Measurements from ENCODE around the gene CCNYL1. TPM values are rescaled to one million over a fixed set of nuclear protein-coding genes. Genes with fewer than 3 reads are reported as not detected.
A peak's percentile ranks its signal among the peaks of the same experiment; 100 is the strongest.
"Not testable (repeated sequence)": the region's sequence is repeated elsewhere in the genome, so short reads cannot be mapped to it uniquely, and the experiment has no call there.

The CCNYL1 gene
- total RNA-seq, 4 donors from 2014 or later = 30.0 to 99.5 (median 31.7) TPM

GRCh38 chr2:207711750-207712530, 500 bp downstream of the CCNYL1 start:
- no peaks in the 10 kb centered on the region for H3K27me3 ChIP-seq
- no peaks in the 10 kb centered on the region for H3K9me3 ChIP-seq
- peak; percentile 35 for TF ChIP-seq POLR2A (IDR thresholded peaks at IDR 0.05)
- no peak for TF ChIP-seq EP300 (IDR thresholded peaks at IDR 0.05; ENCODE audit: low read depth)
- peak; percentile 45 to 66 (median 65) for TF ChIP-seq POLR2AphosphoS5 (IDR thresholded peaks at IDR 0.05)
- TF ChIP-seq CTCF (IDR thresholded peaks at IDR 0.05) = no peak
- DNase-seq = peak; percentile 70
- no peaks in the 10 kb centered on the region for H3K36me3 ChIP-seq
- in situ Hi-C loops (cut with MboI; ENCODE audit: low pct_ligation_motif_present in 1 of 4, low pct_unique_long_range_greater_than_20kb in 1 of 4, low sequenced_read_pairs in 3 of 4) = loop anchor here in 1 of 4 donors (25.0 kb wide), 1 partner anchor 175 kb away; the partner anchor contains the start of gene CREB1
- H3K4me3 ChIP-seq = peak overlapping the region; percentile 78 to 91 (median 86)
- intact Hi-C loops (cut with DNase I; ENCODE audit: low total_unique reads) = loop anchor here (5.0 kb wide), 1 partner anchor 85 kb away; the partner anchor contains the start of gene METTL21A
- H3K27ac ChIP-seq = peak overlapping the region; percentile 94 to 98 (median 97)
- peaks cover 6 to 22% (median 13%) of the 10 kb centered on the region in 4 donors for H3K4me1 ChIP-seq
- WGBS, 2 donors (ENCODE audit: low coverage in 1 of 2) = 1% methylated on average over 14 to 45 of the region's 67 CpGs

DNA sequence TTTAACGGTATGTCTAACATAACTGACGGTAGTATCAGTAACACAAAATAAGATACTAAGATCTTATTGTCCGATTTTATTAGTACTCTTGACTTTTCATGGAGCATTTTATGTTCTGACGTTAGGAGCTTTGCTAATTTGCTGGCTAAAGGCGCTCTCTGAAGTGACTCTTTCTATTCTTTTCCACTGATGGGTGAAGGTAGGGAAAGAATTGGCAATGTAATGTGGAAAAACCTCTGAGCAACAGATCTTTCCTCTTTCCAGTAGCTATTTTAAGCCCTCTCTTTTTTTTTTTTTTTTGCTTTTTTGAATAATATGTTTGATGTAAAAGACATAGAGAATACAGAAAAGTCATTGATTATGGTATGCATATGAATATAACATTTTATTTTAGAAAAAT, 4.6 kb downstream of the CCNYL1 start:
- 96 to 98% methylated on average over 5 of the region's 5 CpGs for WGBS, 2 donors (ENCODE audit: low coverage in 1 of 2)
- Histone ChIP-seq H3K4me1 (peaks cover 6 to 13% (median 10%) of the 10 kb centered on the region in 4 donors), H3K4me3 (no peak overlapping the region), H3K27ac (no peak overlapping the region), H3K36me3 (no peaks in the 10 kb centered on the region), H3K9me3 (no peaks in the 10 kb centered on the region), H3K27me3 (no peaks in the 10 kb centered on the region)
- intact Hi-C loops (cut with DNase I; ENCODE audit: low total_unique reads) (no loop called here), in situ Hi-C loops (cut with MboI; ENCODE audit: low pct_ligation_motif_present in 1 of 4, low pct_unique_long_range_greater_than_20kb in 1 of 4, low sequenced_read_pairs in 3 of 4) (loop anchor here in 1 of 4 donors (25.0 kb wide), 1 partner anchor 179 kb away; the partner anchor contains the start of gene CREB1)
- no peak for DNase-seq
- TF ChIP-seq POLR2AphosphoS5 (IDR thresholded peaks at IDR 0.05) (no peak), POLR2A (IDR thresholded peaks at IDR 0.05) (no peak), CTCF (IDR thresholded peaks at IDR 0.05) (no peak), EP300 (IDR thresholded peaks at IDR 0.05; ENCODE audit: low read depth) (no peak)

GRCh38 chr2:207718521-207718920, 7.1 kb downstream of the CCNYL1 start:
- intact Hi-C loops (cut with DNase I; ENCODE audit: low total_unique reads) (no loop called here), in situ Hi-C loops (cut with MboI; ENCODE audit: low pct_ligation_motif_present in 1 of 4, low pct_unique_long_range_greater_than_20kb in 1 of 4, low sequenced_read_pairs in 3 of 4) (loop anchor here in 1 of 4 donors (25.0 kb wide), 1 partner anchor 181 kb away; the partner anchor contains the start of gene CREB1)
- H3K4me3 ChIP-seq = no peak overlapping the region
- DNase-seq = no peak
- no peak for TF ChIP-seq EP300 (IDR thresholded peaks at IDR 0.05; ENCODE audit: low read depth)
- TF ChIP-seq POLR2A (IDR thresholded peaks at IDR 0.05) = no peak
- TF ChIP-seq CTCF (IDR thresholded peaks at IDR 0.05) = no peak
- TF ChIP-seq POLR2AphosphoS5 (IDR thresholded peaks at IDR 0.05) = no peak
- WGBS, 2 donors (ENCODE audit: low coverage in 1 of 2) = 70 to 77% methylated on average over 1 to 3 of the region's 3 CpGs
- no peaks in the 10 kb centered on the region for H3K36me3 ChIP-seq
- H3K27ac ChIP-seq = no peak overlapping the region
- H3K4me1 ChIP-seq = peaks cover 0 to 1% (median 0%) of the 10 kb centered on the region in 4 donors
- no peaks in the 10 kb centered on the region for H3K27me3 ChIP-seq
- no peaks in the 10 kb centered on the region for H3K9me3 ChIP-seq

DNA sequence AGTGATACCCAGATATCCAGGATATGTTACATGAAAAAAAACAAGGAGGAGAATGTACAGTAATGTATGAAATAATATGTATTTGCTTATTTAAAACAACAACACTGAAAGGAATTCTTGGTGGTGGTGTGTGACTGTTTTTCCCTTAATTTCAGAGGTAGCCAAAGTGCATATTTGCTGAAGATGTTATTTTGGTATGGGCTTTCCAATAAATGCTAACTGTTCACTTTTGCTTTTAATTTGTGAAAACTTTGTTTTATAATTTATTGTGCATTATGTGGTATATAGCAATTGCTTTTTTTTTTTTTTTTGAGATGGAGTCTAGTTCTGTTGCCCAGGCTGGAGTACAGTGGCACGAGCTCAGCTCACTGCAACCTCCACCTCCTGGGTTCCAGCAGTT, 7.6 kb downstream of the CCNYL1 start:
- TF ChIP-seq POLR2A (IDR thresholded peaks at IDR 0.05) (no peak), CTCF (IDR thresholded peaks at IDR 0.05) (no peak), EP300 (IDR thresholded peaks at IDR 0.05; ENCODE audit: low read depth) (no peak), POLR2AphosphoS5 (IDR thresholded peaks at IDR 0.05) (no peak)
- Histone ChIP-seq H3K36me3 (no peaks in the 10 kb centered on the region), H3K4me3 (no peak overlapping the region), H3K27ac (no peak overlapping the region), H3K4me1 (no peaks in the 10 kb centered on the region), H3K27me3 (no peaks in the 10 kb centered on the region), H3K9me3 (no peaks in the 10 kb centered on the region)
- WGBS, 2 donors (ENCODE audit: low coverage in 1 of 2) = 100% methylated on average over 1 of the region's 1 CpG
- in situ Hi-C loops (cut with MboI; ENCODE audit: low pct_ligation_motif_present in 1 of 4, low pct_unique_long_range_greater_than_20kb in 1 of 4, low sequenced_read_pairs in 3 of 4) (loop anchor here in 1 of 4 donors (25.0 kb wide), 1 partner anchor 182 kb away; the partner anchor contains the start of gene CREB1), intact Hi-C loops (cut with DNase I; ENCODE audit: low total_unique reads) (no loop called here)
- no peak for DNase-seq

DNA sequence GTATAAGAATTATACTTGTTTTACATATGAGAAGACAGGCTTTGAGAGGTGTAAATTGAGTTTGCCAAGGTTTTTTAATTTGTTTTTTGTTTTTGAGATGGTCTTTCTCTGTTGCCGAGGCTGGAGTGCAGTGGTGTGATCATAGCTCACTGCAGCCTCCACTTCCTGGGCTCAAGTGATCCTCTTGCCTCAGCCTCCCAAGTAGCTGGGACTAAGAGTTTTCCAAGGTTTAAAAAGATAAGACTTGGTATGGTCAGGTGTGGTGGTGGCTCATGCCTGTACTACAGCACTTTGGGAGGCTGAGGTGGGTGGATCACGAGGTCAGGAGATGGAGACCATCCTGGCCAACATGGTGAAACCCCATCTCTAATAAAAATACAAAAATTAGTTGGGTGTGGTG, 8.2 kb downstream of the CCNYL1 start:
- 88 to 94% methylated on average over 2 of the region's 2 CpGs for WGBS, 2 donors (ENCODE audit: low coverage in 1 of 2)
- H3K4me3 ChIP-seq; H3K36me3 ChIP-seq; H3K27ac ChIP-seq; intact Hi-C loops (cut with DNase I; ENCODE audit: low total_unique reads); H3K9me3 ChIP-seq; DNase-seq; H3K4me1 ChIP-seq; H3K27me3 ChIP-seq: not testable (repeated sequence)
- in situ Hi-C loops (cut with MboI; ENCODE audit: low pct_ligation_motif_present in 1 of 4, low pct_unique_long_range_greater_than_20kb in 1 of 4, low sequenced_read_pairs in 3 of 4) = loop anchor here in 1 of 4 donors (25.0 kb wide), 1 partner anchor 182 kb away; the partner anchor contains the start of gene CREB1

All from transverse colon (tissue), 4 donors.